Gastrocnemius medialis (tissue), 4 donors: ENCODE measurements around the gene SLC25A23. TPM values are rescaled to one million over a fixed set of nuclear protein-coding genes. Genes with fewer than 3 reads are reported as not detected.
"Not testable (repeated sequence)": the region's sequence is repeated elsewhere in the genome, so short reads cannot be mapped to it uniquely, and the experiment has no call there.

ENCODE experiments used
- ATAC-seq, 2 donors: fragments of 150-250 bp; one replicate each; pipeline ENCODE4 v1.9.1; 2016
- DNase-seq, 2 donors: peaks; one replicate each; pipeline ENCODE4 v3.0.0-alpha.2; 2019
- H3K27ac ChIP-seq, 4 donors: fragments of 200-600 bp; sonication (generic); 1 replicate in 1 of 4; 2 replicates in 3 of 4; pipeline ENCODE4 v1.5.1; 2016 to 2018; ENCODE audit warnings: mild to moderate bottlenecking in 2 of 4, moderate library complexity in 1 of 4
- H3K27me3 ChIP-seq, 3 donors: fragments of 200-600 bp; sonication (generic) in 2 of 3; 1 replicate in 1 of 3; 2 replicates in 2 of 3; pipeline versions ENCODE4 v1.5.1 to v1.6.0; 2016 to 2019; ENCODE audit warnings: mild to moderate bottlenecking in 1 of 3, moderate library complexity in 1 of 3
- H3K36me3 ChIP-seq, 2 donors: fragments of 200-600 bp; sonication (generic) in 1 of 2; one replicate each; pipeline ENCODE4 v1.5.1; 2017 to 2018
- H3K4me1 ChIP-seq, 2 donors: fragments of 200-600 bp; sonication (generic) in 1 of 2; one replicate each; pipeline ENCODE4 v1.5.1; 2016 to 2017; ENCODE audit warnings: mild to moderate bottlenecking in 2 of 2
- H3K4me3 ChIP-seq, 4 donors: fragments of 200-600 bp; sonication (generic) in 3 of 4; 1 replicate in 1 of 4; 2 replicates in 3 of 4; pipeline ENCODE4 v1.5.1; 2016 to 2019; ENCODE audit warnings: mild to moderate bottlenecking in 2 of 4
- H3K9me3 ChIP-seq, 3 donors: fragments of 200-600 bp; sonication (generic) in 2 of 3; 1 replicate in 1 of 3; 2 replicates in 2 of 3; pipeline ENCODE4 v1.5.1; 2016 to 2019
- CTCF ChIP-seq, 5 experiments: fragments of 450-650 bp in 3 of 5; fragments of 200-600 bp in 2 of 5; sonication (generic) in 2 of 5; IDR thresholded peaks in 4 of 5; conservative IDR thresholded peaks in 1 of 5; 1 replicate in 4 of 5; 2 replicates in 1 of 5; pipeline ENCODE4 v1.5.1; 2016 to 2019; ENCODE audit warnings: antibody characterized with exemption in 5 of 5, mild to moderate bottlenecking in 3 of 5, moderate library complexity in 3 of 5
- POLR2A ChIP-seq, 2 donors: fragments of 450-650 bp; IDR thresholded peaks; one replicate each; pipeline ENCODE4 v1.6.1; 2017; ENCODE audit warnings: antibody characterized with exemption in 2 of 2, mild to moderate bottlenecking in 2 of 2, moderate library complexity in 2 of 2
- in situ Hi-C, 4 donors: fragments of 200-750 bp; cut with MboI; loops; one replicate each; pipeline versions ENCODE4 v1.15.0 to v1.8.0; 2017; ENCODE audit warnings: low sequenced_read_pairs in 4 of 4
- intact Hi-C: fragments of 100-400 bp; cut with DNase I; formaldehyde crosslinking; loops from one replicate; pipeline ENCODE4 v1.15.1; 2023; ENCODE audit warnings: low total_unique reads
- total RNA-seq, 4 donors: library from RNA; depleted of rRNA; stranded (reverse); fragments of >200 nt; gene quantifications; one replicate each; pipeline versions ENCODE4 v1.1.0 to v1.2.3, GENCODE V29; 2016

Gene SLC25A23
- total RNA-seq, 4 donors from 2014 or later, result 61.7 to 73.6 (median 65.0) TPM

- no peak overlapping the region for H3K4me3 ChIP-seq
- H3K4me1 ChIP-seq, result no peaks in the 10 kb centered on the region
- H3K27me3 ChIP-seq, result no peaks in the 10 kb centered on the region
- no peaks in the 10 kb centered on the region for H3K36me3 ChIP-seq
- DNase-seq (no peak), ATAC-seq (no peak)
- no peaks in the 10 kb centered on the region for H3K9me3 ChIP-seq
- H3K27ac ChIP-seq, result no peak overlapping the region
- in situ Hi-C loops, result no loop called here
- intact Hi-C loops, result no loop called here
- no peak for TF ChIP-seq POLR2A (IDR thresholded peaks at IDR 0.05)
- no peak for TF ChIP-seq CTCF (IDR thresholded peaks at IDR 0.05 in 4 of 5, conservative IDR thresholded peaks at IDR 0.05 in 1 of 5)
These were observed 56.6 kb downstream of the SLC25A23 start for GRCh38 chr19:6402837-6403608.

GRCh38 chr19:6402058-6402457, 57.5 kb downstream of the SLC25A23 start:
- no peak overlapping the region for H3K27ac ChIP-seq
- H3K4me1 ChIP-seq, result no peaks in the 10 kb centered on the region
- no peaks in the 10 kb centered on the region for H3K9me3 ChIP-seq
- intact Hi-C loops, result no loop called here
- no peaks in the 10 kb centered on the region for H3K27me3 ChIP-seq
- ATAC-seq (no peak), DNase-seq (no peak)
- in situ Hi-C loops, result no loop called here
- H3K36me3 ChIP-seq, result no peaks in the 10 kb centered on the region
- TF ChIP-seq CTCF (IDR thresholded peaks at IDR 0.05 in 4 of 5, conservative IDR thresholded peaks at IDR 0.05 in 1 of 5) (no peak), POLR2A (IDR thresholded peaks at IDR 0.05) (no peak)
- no peak overlapping the region for H3K4me3 ChIP-seq

- H3K4me3 ChIP-seq, H3K27ac ChIP-seq, H3K27me3 ChIP-seq, DNase-seq, intact Hi-C loops, H3K36me3 ChIP-seq, in situ Hi-C loops, H3K4me1 ChIP-seq, ATAC-seq, H3K9me3 ChIP-seq: not testable (repeated sequence)
These were observed 59.3 kb downstream of the SLC25A23 start for GRCh38 chr19:6400062-6400944.

- H3K4me3 ChIP-seq, result no peak overlapping the region
- in situ Hi-C loops (loop anchor here in 1 of 4 donors (25.0 kb wide), 1 partner anchor 341 kb away; the partner anchor contains the start of genes GPR108 and TRIP10), intact Hi-C loops (no loop called here)
These were observed 63.3 kb downstream of the SLC25A23 start for GRCh38 chr19:6396305-6396704.

More at GRCh38 chr19:6396305-6396704, 63.3 kb downstream of the SLC25A23 start:
- Histone ChIP-seq H3K36me3 (no peaks in the 10 kb centered on the region), H3K27me3 (no peaks in the 10 kb centered on the region), H3K27ac (no peak overlapping the region), H3K9me3 (no peaks in the 10 kb centered on the region), H3K4me1 (peaks cover 6 to 15% of the 10 kb centered on the region in 2 donors)
- no peak for TF ChIP-seq CTCF (IDR thresholded peaks at IDR 0.05 in 4 of 5, conservative IDR thresholded peaks at IDR 0.05 in 1 of 5)
- no peak for TF ChIP-seq POLR2A (IDR thresholded peaks at IDR 0.05)
- DNase-seq, result no peak
- no peak for ATAC-seq
